HG03060 (cell line): ENCODE data around the gene KLF16.

Experiments
- ATAC-seq: cut with Tn5 transposase; IDR thresholded peaks from one replicate; pipeline ENCODE4 v1.9.1; 2021; ENCODE audit warnings: low read depth, moderate number of reproducible peaks; ENCODE audit not compliant: unreplicated experiment

KLF16 gene

DNA sequence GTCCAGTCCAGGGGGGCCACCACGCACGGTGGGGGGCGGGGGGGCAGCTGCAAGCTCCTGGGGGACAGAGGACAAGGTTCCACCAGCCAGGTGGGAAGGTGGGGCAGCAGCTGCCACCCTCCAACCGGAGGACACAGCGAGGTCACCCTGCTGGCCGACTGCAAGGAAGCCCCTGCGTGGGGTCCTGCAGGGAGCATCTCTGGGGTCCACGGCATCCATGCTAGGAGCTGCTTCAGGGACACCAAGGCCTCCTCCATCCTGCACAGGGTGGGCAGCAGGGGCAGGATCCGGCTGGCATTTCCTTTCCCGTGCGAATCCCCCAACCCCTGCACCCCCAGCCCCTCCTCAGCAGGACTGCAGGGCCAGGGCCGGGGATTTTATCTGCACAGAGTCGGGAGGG is 8.3 kb upstream of the KLF16 start:
- no peak for ATAC-seq

DNA sequence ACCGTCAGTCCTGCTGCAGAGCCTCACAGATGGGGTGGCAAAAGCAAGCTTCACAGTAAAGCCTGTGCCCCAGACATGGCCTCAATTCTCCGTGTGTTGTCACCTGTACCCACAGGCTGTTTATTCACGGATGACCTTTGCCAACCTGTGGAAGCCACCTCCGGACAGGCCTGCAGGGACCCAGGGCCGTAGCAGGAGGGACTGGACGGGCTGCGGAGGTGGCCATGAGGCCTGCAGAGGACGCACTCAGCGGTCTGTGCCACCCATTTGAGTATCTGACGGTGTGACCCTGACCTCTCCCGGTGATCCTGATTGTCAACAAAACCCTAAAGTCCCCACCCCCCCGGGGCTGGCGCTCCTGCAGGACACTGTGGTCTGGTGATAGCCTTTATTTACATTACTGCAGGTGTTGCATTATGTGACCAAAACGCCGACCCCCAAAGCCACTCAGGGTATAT is 7.8 kb upstream of the KLF16 start:
- ATAC-seq: no peak

DNA sequence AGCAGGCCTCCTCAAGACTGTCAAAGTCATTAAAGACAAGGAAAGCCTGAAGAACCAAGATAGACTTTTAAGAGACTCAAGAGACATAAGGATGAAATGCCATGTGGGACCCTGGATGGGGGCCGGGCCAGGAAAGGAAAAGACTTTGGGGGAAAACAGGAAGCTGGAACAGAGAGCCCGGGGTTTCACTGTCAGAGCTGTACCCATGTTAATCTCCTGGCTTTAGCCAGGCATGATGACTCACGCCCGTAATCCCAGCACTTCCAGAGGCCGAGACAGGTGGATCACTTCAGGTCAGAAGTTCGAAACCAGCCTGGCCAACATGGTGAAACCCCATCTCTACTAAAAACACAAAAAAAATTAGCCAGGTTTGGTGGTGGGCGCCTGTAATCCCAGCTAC is 5.6 kb upstream of the KLF16 start:
- ATAC-seq: no peak

DNA sequence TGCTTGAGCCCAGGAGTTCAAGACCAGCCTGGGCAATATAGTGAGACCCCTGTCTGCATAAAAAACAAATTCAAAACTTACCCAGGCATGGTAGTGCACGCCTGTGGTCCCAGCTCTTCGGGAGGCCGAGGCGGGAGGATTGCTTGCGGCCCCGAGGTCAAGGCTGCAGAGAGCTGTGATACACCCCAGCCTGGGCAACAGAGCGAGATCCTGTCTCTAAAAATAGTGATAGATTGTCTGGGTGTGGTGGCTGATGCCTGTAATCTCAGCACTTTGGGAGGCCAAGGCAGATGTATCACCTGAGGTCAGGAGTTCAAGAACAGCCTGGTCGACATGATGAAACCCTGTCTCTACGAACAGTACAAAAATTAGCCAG is 4.0 kb upstream of the KLF16 start:
- ATAC-seq: no peak

DNA sequence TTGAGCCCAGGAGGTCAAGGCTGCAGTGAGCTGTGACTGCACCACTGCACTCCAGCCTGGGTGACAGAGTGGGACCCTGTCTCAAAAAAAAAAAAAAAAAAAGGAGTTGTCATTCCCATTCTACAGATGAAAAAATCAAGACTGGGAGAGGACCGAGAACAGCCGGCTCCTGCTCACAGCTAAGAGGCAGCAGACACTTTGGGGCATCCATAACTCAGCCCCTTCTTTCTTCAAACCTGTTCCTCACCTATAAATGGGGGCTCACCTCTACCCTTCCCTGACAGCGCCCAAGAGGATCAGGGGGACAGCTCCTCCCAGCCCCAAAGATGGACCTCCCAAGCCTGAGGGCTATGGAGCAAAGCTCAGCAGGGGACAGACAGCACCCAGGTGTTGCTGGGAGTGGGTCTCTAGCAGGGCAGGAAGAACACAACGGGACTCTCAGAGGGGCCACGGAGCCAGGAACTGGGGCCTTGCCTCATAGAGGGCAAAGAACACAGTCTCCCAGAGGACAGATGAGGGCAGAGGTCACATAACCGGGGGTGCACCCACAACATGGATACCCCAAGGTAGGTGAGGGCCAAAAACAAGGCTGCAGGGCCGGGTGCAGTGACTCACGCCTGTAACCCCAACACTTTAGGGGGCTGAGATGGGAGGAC is 3.4 kb upstream of the KLF16 start:
- no peak for ATAC-seq

DNA sequence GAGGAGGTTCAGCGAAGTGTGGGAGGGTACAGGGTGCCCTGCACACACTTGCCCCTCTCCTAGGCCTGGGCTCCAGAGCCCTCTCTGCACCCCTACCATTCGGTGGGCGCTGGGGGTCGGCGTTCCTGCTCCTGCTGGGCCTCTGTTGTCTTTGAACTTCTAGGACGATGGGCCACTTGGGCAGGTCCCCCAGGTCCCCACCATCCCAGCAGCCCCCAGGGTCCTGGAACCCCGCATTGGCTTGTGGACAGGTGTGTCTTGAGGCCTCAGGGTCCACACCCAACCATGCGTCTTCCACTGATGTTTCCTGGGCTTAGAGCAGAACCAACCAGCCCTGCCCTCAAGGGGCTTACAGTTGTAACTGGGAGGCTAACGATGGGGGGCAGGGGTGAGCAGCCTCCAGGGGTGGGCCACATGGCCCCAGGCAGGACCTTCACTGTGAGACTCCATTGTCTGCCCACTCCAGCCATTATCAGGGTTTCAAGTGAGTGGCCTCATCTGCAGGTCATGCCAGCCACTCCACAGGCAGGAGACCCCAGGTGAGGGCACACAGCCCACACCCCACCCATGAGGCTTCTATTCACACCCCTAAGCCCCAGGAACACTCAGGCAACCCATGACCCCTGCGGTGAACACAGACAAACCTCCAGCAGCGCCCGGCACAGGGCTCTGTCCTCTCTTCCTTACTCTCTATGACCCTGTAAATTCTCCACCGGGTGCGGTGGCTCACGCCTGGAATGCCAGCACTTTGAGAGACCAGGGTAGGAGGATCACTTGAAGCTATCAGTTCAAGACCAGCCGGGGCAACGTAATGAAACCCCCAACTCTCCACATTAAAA is 2.0 kb upstream of the KLF16 start:
- ATAC-seq: no peak

DNA sequence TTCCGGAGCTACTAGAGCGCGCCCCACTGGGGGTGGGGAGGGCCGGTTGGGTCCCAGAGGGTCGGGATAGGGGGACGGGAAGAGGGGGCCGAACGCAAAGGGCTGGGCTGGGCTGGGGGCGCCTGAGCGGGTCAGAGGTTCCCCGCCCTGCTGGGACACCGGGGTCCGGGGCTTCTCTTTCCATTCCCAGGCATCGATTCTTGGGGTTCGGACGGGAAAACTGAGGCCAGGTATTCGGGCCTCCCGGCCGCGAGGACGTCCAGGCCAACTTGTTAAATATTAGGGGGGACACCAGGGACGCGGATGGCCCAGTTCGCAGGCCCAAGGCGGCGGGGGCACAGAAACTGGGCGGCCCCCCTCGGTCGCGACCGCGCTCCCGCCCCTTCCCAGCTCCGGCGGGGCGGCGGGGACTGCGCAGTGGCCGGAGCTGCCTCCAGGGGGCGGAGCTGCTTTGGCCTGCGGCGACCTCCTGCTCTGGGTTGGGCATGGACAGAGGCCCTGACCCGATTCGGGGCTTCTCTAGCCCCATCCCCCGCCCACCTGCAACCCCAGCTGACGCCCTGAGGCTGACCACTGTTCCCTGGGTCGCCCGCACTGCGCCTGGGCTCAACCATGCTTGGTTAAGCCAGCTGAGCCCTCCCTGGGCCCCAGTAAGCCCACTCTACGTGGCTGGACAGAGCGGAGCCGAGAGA is 1.2 kb upstream of the KLF16 start:
- ATAC-seq: no peak

DNA sequence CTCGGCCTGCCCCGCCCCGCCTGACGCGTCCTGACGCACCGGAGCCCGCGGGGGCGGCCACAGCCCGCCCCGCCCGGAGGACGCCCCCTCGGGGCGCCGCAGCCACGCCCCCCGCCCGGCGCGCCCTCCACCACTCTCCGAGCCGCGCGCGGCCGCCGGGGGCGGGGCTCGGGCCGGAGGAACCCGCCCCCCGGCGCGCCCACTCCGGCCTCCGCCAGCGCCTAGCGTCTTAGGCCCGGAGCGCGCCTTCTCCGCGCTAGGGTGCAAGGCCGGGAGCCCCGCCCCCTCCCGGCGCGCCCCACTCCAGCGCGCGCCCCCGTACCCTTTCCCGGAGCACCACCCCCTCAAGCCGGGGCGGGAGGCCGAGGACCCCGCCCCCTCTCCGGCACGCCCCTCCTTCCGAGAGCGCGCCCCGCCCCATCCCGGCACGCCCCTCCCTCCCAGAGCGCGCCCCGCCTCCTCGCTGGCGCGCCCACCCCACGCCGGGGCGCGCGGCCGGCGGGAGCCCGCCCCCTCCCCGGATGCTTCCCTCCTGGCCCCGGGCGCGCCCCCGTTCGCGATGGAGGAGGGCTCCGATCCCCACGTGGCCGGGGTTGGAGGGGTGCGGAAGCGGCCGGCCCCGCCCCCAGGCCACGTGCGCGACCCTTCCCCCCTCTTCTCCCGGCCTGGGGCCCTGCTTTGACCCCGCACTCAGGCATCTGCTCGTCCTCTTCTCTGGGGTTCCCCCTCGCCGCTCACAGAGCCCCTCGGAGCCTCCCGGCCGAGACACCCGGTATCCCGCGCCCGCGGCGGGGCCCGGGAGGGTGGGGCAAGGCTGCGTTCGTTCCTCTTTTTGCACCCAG is 480 bp upstream of the KLF16 start:
- ATAC-seq: no peak

DNA sequence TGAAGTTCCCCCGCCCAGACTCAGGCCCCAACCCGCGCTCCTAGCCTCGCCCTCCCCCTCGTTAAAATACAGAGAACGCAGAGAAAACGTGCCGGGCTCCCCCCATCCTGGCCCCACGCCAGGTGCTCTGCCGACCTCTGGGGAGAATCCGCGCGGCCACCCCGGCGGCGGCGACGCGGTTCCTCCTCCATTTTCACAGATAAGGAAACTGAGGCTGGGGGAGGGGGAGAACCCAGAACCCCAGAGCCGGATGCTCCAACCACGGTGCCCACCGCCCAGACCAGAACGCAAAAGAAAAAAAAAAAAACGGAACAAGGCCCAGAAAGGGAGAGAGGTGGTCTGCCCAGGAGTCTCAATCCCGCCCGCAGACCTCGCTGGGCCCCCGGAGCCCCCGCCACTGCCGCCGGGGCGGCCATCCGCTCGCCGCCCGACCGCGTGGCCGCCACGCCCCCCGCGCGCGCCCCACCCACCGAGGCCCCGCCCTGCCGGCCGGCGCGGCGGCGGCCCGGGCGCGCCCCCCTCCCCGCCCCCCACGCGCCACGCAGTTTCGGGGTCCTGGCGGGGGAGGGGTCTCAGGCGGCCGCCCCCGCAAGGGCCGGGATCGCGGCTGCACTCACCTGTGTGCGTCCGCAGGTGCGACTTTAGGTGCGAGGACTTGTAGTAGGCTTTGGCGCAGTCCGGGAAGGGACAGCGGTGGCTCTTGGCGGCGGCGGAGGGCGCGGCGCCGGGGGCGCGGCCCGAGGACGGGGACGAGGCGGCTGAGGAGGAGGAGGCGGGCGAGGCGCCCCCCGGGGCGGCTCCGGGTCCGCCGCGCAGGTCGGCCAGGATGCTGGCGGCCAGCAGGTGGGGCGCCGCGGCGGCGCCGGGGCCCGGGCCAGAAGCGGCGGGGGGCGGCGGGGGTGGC is 703 bp downstream of the KLF16 start:
- ATAC-seq: no peak

DNA sequence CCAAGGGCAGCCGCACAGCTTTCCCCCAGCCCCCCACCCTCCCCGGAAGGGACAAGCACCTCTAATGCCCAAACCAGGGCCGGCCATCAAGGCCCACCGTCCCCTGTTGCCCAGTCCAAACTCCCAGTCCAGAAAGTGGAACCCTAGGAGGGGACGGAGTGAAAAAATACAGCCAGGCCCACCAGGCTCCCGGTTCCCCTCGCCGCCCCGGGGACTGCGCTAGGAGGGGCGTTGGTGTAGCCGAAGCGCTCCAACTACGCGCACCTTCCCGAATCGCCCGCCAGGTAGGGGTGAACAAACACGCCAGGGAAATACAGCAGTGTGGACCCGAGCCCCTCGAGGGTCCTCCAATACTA is 1.3 kb downstream of the KLF16 start:
- no peak for ATAC-seq

DNA sequence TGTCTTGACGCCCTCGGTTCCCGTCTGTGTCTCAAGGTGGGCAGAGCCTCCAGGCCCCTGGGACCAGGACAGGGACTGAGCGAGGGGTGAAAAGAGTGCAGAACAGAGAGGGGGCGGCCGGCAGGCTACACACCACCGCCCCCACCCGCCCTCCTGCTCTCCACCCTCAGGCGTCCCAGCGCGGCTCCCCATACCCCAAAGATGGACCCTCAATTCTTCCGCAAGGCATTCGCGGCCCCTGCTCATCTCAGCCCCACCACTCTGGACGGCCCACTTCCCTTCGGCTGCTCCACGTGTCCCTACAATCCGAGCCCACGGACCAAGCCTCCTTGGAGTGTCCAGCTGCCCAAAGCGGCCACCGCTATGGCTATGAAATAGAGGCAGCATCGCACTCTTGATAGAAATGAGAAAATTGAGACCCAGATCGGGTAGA is 1.8 kb downstream of the KLF16 start:
- no peak for ATAC-seq

DNA sequence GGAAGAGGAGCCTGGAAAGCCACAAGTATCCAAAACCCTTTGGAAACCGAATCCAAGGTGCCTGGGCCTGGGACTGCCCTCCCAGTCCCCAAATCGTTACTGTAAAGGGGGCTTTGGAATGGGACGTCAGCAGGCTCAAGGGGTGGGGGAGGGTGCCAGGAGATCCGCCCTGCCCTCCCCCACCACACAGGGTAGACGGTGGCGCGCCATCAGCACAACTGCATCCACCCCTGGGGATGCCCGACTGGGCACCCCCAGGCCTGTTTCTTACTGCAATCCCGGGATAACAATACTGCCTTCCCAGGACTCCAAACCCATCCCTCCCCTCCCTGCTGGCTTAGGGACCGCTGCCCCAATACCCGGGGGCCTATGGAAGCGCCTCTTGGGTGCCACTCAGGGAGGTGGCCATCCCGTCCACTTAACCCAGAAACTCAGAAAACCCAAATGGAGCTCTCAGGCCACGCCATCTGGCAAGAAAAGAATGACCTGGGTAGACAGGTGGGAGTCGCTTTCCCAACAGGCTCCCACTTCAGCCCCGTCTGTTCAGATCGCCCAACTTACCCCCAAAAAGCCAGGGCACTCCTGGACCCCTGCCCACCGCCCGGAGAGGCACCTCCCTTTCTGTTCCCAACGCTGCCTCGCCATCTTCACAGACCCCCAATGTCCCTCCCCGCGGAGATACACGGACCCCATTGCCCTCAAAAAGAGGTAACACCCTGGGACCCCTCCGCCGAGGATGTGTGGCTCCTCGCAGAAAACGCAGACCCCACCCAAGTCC is 2.4 kb downstream of the KLF16 start:
- ATAC-seq: no peak

DNA sequence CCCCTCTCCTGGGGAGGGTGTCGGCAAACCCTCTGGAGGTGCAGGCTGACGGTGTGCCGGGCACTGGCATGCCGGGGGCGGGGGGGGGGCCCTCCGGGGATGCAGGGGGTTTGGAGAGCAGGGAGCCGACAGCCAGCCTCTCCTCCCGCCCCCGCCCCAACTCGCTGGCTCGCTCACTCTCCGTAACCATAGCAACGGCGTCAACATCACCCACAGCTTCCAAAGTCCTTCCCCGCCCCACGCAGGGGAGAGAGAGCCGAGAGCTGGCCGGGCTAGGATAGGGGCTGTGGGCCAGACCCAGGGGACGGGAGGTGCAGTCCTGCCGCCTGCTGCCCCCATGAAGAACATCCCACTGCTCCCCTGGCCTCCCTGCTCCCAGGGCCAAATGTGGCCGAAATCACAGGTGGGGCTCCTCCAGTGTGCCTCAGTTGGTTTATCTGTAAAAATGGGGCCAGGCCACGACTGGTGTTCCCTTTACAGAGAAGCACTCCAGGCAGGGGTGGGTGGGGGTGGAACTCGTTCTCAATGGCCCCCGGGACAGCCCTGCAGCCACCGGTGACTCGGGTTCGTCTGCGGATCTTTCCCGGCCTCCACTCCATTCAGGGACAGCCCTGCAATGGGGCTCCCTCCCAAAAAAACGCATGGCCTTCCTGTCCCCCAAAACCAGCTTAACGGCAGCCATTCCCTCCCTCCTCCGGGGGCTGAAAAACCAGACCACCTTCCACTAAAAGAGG is 3.2 kb downstream of the KLF16 start:
- no peak for ATAC-seq

DNA sequence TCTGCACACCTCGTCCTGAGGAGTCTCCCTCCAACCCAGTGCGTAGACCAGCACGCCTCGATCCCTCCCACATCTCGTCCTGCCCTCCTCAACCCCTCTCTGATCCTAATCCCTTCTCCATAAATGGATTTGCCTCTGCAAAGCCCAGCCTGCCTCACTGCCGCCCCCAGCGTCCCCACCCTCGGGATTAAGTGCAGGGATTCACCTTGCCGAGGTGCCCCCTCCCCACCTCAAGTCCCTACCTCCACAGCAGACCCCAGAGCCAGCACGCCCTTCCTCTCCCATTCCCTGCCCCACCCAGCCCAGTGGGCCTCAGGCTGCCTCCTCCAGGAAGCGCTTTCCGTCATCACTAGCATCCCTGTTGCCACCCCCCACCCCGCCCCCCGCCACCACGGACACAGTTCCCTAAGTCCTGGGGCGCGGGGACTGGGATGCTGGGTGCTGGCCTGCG is 4.0 kb downstream of the KLF16 start:
- ATAC-seq: no peak

DNA sequence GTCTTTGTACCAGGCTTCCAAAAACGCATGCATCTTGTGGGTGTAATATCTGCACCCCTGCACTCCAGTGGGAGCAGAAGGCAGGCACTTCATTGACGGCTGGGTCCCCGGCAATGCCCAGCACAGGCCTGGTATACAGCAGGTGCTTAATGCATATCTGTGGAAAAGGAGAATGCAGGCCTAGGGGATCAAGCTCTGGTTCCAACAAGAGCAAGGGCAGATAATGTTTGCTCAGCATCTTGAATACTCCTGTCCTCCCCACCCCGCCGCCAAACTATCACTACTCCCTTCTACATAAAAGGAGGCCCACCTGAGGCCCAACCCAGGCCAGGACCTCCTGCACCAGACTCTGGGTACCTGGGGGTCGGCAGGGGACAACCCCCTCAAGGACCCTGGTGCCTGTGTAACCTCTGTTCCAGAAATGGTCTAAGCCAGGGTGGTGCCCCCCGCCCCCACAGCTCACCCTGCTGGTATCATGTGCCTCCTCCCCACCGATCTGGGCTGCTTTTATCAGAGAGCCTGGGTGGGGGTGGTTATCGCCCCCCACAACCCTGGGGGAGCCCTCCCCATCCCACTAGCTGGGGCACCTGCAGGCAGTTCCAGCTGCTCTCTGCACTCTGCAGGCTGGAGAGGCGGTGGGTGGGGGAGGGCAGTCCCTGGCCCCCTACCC is 4.8 kb downstream of the KLF16 start:
- no peak for ATAC-seq

DNA sequence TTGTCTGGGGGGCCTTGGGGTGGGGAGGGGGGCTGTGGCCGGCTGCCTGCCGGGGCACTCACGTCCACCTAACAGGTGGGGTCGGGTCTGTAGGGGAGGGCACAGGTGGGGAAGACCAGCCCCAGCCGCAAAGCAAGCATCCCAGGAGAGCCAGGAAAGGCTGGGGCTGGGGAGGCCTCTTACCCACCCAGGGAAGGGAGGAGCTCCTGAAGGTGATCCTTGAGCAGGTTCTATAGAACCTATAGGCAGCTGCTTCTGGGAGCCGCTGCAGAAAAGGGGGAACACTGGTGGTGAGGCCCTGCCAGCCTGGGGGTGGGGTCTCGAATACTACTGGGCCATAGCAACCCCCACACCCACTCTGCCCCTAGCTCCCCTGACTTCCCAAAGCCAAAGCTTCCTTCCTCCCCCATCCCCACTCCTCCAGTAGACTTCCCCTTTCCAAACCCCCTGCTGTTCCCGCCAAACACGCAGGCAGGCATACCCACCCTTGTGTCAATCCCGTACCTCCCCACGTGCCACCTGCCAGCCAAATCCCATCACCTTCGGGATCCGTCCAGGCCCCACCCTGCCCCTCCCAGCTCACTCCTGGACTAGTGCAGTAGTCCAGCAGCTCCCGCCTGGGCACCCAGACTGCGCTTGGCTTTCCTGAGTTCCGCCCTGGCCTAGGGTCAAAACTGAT is 5.6 kb downstream of the KLF16 start:
- no peak for ATAC-seq
